Stimulated activated CD8-positive, alpha-beta memory T cell treated with anti-CD3 and anti-CD28 coated beads, Interleukin-4, amount 100 ng/mL, for 4 hours (primary cell): ENCODE data around the gene RABGGTA.

Experiments used
- DNase-seq, 2 donors: peaks; one replicate each; pipeline ENCODE4 v3.0.0-alpha.2; 2020; ENCODE audit warnings: low read depth in 2 of 2, low spot score in 1 of 2

Gene RABGGTA

GRCh38 chr14:24280797-24281460, 9.5 kb upstream of the RABGGTA start:
- no peak for DNase-seq

GRCh38 chr14:24279301-24280186, 8.1 kb upstream of the RABGGTA start:
- no peak for DNase-seq

- DNase-seq = no peak
Observed at GRCh38 chr14:24278424-24278823, 7.0 kb upstream of the RABGGTA start.

- no peak for DNase-seq
Observed at GRCh38 chr14:24277606-24278321, 6.4 kb upstream of the RABGGTA start.

- DNase-seq = no peak
Observed at GRCh38 chr14:24277071-24277470, 5.7 kb upstream of the RABGGTA start.

- no peak for DNase-seq
Observed at GRCh38 chr14:24274101-24274543, 2.7 kb upstream of the RABGGTA start.

- DNase-seq = no peak
Observed at GRCh38 chr14:24273422-24273998, 2.1 kb upstream of the RABGGTA start.

- DNase-seq = no peak
Observed at GRCh38 chr14:24272467-24272866, 1.1 kb upstream of the RABGGTA start.

GRCh38 chr14:24271834-24272263, 452 bp upstream of the RABGGTA start:
- DNase-seq = no peak

GRCh38 chr14:24270537-24271133, 762 bp downstream of the RABGGTA start:
- DNase-seq = no peak

GRCh38 chr14:24269910-24270536, 1.4 kb downstream of the RABGGTA start:
- DNase-seq = no peak

GRCh38 chr14:24269368-24269767, 2.0 kb downstream of the RABGGTA start:
- no peak for DNase-seq

- no peak for DNase-seq
Observed at GRCh38 chr14:24268225-24268624, 3.2 kb downstream of the RABGGTA start.

- no peak for DNase-seq
Observed at GRCh38 chr14:24267516-24267915, 3.9 kb downstream of the RABGGTA start.

GRCh38 chr14:24266344-24267244, 4.8 kb downstream of the RABGGTA start:
- no peak for DNase-seq

- DNase-seq = no peak
Observed at GRCh38 chr14:24264298-24264697, 7.1 kb downstream of the RABGGTA start.

GRCh38 chr14:24263848-24264247, 7.5 kb downstream of the RABGGTA start:
- no peak for DNase-seq

- no peak for DNase-seq
Observed at GRCh38 chr14:24262821-24263733, 8.3 kb downstream of the RABGGTA start, which contains the start of gene TGM1. Gene TGM1, minus strand, starts transcription at chr14:24263177. Its CDS starts 825 bp downstream, at chr14:24262352.
